ENCODE results near the gene CRACR2A. TPM values are rescaled to one million over a fixed set of nuclear protein-coding genes. Genes with fewer than 3 reads are reported as not detected.

The CRACR2A gene
- total and polyA plus RNA-seq, 7 experiments from 2014 or later: 8.2 to 40.3 (median 31.4) TPM

DNA sequence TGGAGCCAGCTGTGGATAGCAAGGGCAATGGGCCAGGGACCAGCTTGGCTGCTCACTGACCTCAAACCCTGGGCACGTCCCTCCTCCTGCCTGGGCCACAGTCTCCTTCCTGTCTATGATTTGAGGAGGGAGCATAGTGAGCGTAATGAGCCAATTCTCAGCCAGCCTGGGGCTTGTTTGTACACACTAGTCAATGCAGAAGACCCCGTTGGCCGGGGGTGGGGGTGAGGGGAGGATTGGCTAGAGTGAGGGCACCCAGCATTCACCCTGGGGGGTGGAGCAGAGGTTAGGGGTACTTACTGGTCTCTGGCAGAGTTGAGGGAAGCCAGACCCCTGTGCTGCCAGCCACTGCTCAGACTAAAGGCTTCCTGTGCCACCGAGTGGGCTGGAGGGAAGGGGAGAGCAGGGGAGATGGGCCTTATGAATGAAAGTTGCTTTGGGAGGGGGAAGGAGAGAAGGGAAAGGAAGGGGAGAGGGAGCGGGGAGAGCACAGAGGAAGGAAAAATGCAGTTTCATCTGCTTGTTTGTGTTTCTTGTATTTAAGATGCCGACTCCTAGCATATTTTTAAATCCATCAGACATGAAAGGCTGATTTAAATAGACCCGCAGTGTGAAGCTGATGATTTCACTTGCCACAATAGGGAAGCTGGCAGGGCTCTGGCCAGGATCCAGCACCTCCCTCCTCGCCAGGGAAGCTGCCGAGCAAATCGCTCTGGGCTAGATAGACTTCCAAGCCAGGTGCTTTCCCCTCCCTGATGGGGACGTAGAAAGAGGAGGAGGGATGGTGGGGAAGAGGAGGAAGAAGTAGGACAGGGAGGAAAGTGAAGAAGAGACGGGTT, 147.9 kb downstream of the CRACR2A start:
- H3K9me3 Mint-ChIP-seq: peaks cover 0 to 12% (median 6%) of the 10 kb centered on the region in 11 donors
- H3K27ac Mint-ChIP-seq: no peak overlapping the region

DNA sequence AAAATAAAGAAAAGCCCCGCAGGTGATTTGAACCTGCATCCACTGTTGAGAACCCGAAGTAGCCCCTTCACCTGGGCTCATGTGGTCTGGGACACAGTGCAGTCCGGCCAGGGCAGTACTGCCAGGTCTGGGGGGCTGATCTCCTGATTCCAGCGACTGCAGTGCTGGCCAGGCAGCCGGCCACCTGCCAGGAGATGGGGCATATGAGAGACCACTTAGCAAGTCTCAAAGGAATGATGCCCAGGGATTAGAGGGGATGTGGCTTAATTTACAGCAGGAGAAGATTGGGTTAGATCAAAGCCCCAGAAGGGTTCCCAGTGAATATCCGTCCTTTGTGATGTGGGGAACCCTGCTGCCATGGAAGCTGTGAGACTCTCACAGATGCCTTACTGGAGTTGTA, 148.6 kb downstream of the CRACR2A start:
- peaks cover 0 to 8% (median 0%) of the 10 kb centered on the region in 3 experiments for H3K36me3 ChIP-seq (ENCODE audit: control insufficient read depth in 2 of 3, insufficient read depth in 3 of 3, low read length in 3 of 3)
- intact Hi-C loops (cut with micrococcal nuclease): no loop called here
- peaks cover 0 to 5% (median 3%) of the 10 kb centered on the region in 11 donors for H3K9me3 Mint-ChIP-seq
- ATAC-seq (no peak), DNase-seq (no peak)
- no peaks in the 10 kb centered on the region for H3K27me3 ChIP-seq (ENCODE audit: control insufficient read depth in 2 of 2, insufficient read depth in 2 of 2, low read length in 2 of 2)
- H3K27ac Mint-ChIP-seq: no peak overlapping the region
- peaks cover 0 to 20% (median 0%) of the 10 kb centered on the region in 5 donors for H3K27me3 Mint-ChIP-seq
- H3K27ac ChIP-seq (ENCODE audit: low read depth, low read length): no peak overlapping the region
- no peak overlapping the region for H3K4me3 ChIP-seq (ENCODE audit: low read length)
- peaks cover 0 to 14% (median 5%) of the 10 kb centered on the region in 7 donors for H3K4me1 Mint-ChIP-seq
- H3K9me3 ChIP-seq (ENCODE audit: control insufficient read depth in 2 of 3, low read length in 3 of 3): no peaks in the 10 kb centered on the region
- peaks cover 4 to 21% (median 10%) of the 10 kb centered on the region in 5 donors for H3K36me3 Mint-ChIP-seq
- H3K4me3 Mint-ChIP-seq: no peak overlapping the region
- CTCF ChIA-PET: no interaction called here
- no peaks in the 10 kb centered on the region for H3K4me1 ChIP-seq (ENCODE audit: control insufficient read depth in 2 of 2, insufficient read depth in 2 of 2, low read length in 2 of 2)
- POLR2A ChIA-PET: no interaction called here

More for the DNA sequence above, 147.9 kb downstream of the CRACR2A start:
- Histone ChIP-seq H3K27ac (ENCODE audit: low read depth, low read length) (no peak overlapping the region), H3K4me3 (ENCODE audit: low read length) (no peak overlapping the region), H3K27me3 (ENCODE audit: control insufficient read depth in 2 of 2, insufficient read depth in 2 of 2, low read length in 2 of 2) (no peaks in the 10 kb centered on the region), H3K36me3 (ENCODE audit: control insufficient read depth in 2 of 3, insufficient read depth in 3 of 3, low read length in 3 of 3) (peaks cover 0 to 12% (median 0%) of the 10 kb centered on the region in 3 experiments), H3K4me1 (ENCODE audit: control insufficient read depth in 2 of 2, insufficient read depth in 2 of 2, low read length in 2 of 2) (no peaks in the 10 kb centered on the region), H3K9me3 (ENCODE audit: control insufficient read depth in 2 of 3, low read length in 3 of 3) (peaks cover 0 to 5% (median 0%) of the 10 kb centered on the region in 3 experiments)
- CTCF ChIA-PET: no interaction called here
- peaks cover 0 to 14% (median 6%) of the 10 kb centered on the region in 7 donors for H3K4me1 Mint-ChIP-seq
- POLR2A ChIA-PET: no interaction called here
- ATAC-seq: no peak
- peaks cover 0 to 20% (median 0%) of the 10 kb centered on the region in 5 donors for H3K27me3 Mint-ChIP-seq
- DNase-seq: no peak
- no peak overlapping the region for H3K4me3 Mint-ChIP-seq
- intact Hi-C loops (cut with micrococcal nuclease): no loop called here
- peaks cover 10 to 28% (median 17%) of the 10 kb centered on the region in 5 donors for H3K36me3 Mint-ChIP-seq

DNA sequence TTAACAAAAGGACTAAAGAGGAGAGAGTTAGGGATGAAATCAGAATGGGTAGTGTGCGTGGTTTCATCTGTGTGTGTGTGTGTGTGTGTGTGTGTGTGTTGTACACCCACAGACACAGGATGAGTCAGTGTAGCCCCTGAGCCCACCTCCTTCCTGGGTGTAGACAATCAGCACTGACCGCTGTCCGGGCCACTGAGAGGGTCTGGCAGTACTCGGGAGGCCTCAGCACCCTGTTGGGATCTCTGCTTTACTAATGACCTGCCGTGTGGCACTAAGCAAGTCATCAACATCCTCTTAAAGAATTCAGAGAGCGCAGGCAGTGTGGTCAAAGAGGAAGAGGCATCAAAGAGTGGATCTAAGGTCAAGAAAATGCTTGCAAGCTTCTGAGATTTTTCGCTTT, 149.3 kb downstream of the CRACR2A start:
- Mint-ChIP-seq H3K27ac (no peak overlapping the region), H3K4me1 (peaks cover 0 to 12% (median 4%) of the 10 kb centered on the region in 7 donors), H3K4me3 (no peak overlapping the region), H3K9me3 (no peaks in the 10 kb centered on the region), H3K27me3 (peaks cover 0 to 23% (median 0%) of the 10 kb centered on the region in 5 donors), H3K36me3 (peaks cover 0 to 14% (median 3%) of the 10 kb centered on the region in 5 donors)
- Histone ChIP-seq H3K36me3 (ENCODE audit: control insufficient read depth in 2 of 3, insufficient read depth in 3 of 3, low read length in 3 of 3) (peaks cover 0 to under 1% (median 0%) of the 10 kb centered on the region in 3 experiments), H3K9me3 (ENCODE audit: control insufficient read depth in 2 of 3, low read length in 3 of 3) (no peaks in the 10 kb centered on the region), H3K27ac (ENCODE audit: low read depth, low read length) (no peak overlapping the region), H3K4me3 (ENCODE audit: low read length) (no peak overlapping the region), H3K4me1 (ENCODE audit: control insufficient read depth in 2 of 2, insufficient read depth in 2 of 2, low read length in 2 of 2) (no peaks in the 10 kb centered on the region), H3K27me3 (ENCODE audit: control insufficient read depth in 2 of 2, insufficient read depth in 2 of 2, low read length in 2 of 2) (no peaks in the 10 kb centered on the region)
- intact Hi-C loops (cut with micrococcal nuclease): no loop called here
- ATAC-seq (no peak), DNase-seq (no peak)
- ChIA-PET CTCF (no interaction called here), POLR2A (no interaction called here)

DNA sequence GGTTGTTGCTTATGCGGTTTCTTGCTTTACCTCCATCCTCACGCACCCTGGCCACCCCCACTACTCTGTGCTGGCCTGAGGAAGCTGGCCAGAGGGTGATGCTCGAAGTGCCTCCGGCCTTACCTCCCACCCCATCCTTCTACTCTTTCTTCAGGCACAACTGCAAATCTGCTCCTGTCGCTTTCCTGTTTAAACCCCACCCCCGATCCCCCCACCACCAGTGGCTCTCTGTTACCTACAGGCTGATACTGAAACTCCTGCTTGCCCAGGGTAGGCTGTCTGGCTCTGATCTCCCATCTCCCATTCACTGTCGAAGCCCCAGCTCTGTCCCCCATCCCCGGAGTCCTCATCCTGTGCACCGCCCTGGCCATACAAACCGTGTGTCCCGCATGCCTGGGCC, 150.4 kb downstream of the CRACR2A start:
- Mint-ChIP-seq H3K9me3 (no peaks in the 10 kb centered on the region), H3K27me3 (peaks cover 0 to 23% (median 0%) of the 10 kb centered on the region in 5 donors), H3K4me3 (no peak overlapping the region), H3K4me1 (peaks cover 0 to 12% (median 4%) of the 10 kb centered on the region in 7 donors), H3K36me3 (peaks cover 0 to 8% (median 0%) of the 10 kb centered on the region in 5 donors), H3K27ac (no peak overlapping the region)
- H3K9me3 ChIP-seq (ENCODE audit: control insufficient read depth in 2 of 3, low read length in 3 of 3): no peaks in the 10 kb centered on the region
- POLR2A ChIA-PET: no interaction called here
- no peaks in the 10 kb centered on the region for H3K36me3 ChIP-seq (ENCODE audit: control insufficient read depth in 2 of 3, insufficient read depth in 3 of 3, low read length in 3 of 3)
- intact Hi-C loops (cut with micrococcal nuclease): no loop called here
- no peak for ATAC-seq
- DNase-seq: no peak
- H3K27me3 ChIP-seq (ENCODE audit: control insufficient read depth in 2 of 2, insufficient read depth in 2 of 2, low read length in 2 of 2): no peaks in the 10 kb centered on the region
- no peaks in the 10 kb centered on the region for H3K4me1 ChIP-seq (ENCODE audit: control insufficient read depth in 2 of 2, insufficient read depth in 2 of 2, low read length in 2 of 2)
- H3K4me3 ChIP-seq (ENCODE audit: low read length): no peak overlapping the region
- no peak overlapping the region for H3K27ac ChIP-seq (ENCODE audit: low read depth, low read length)
- CTCF ChIA-PET: no interaction called here

GRCh38 chr12:3601461-3602150, 151.3 kb downstream of the CRACR2A start:
- Histone ChIP-seq H3K9me3 (ENCODE audit: control insufficient read depth in 2 of 3, low read length in 3 of 3) (no peaks in the 10 kb centered on the region), H3K36me3 (ENCODE audit: control insufficient read depth in 2 of 3, insufficient read depth in 3 of 3, low read length in 3 of 3) (no peaks in the 10 kb centered on the region), H3K27me3 (ENCODE audit: control insufficient read depth in 2 of 2, insufficient read depth in 2 of 2, low read length in 2 of 2) (no peaks in the 10 kb centered on the region), H3K4me3 (ENCODE audit: low read length) (no peak overlapping the region), H3K27ac (ENCODE audit: low read depth, low read length) (no peak overlapping the region), H3K4me1 (ENCODE audit: control insufficient read depth in 2 of 2, insufficient read depth in 2 of 2, low read length in 2 of 2) (no peaks in the 10 kb centered on the region)
- peaks cover 0 to 2% (median 0%) of the 10 kb centered on the region in 5 donors for H3K36me3 Mint-ChIP-seq
- ChIA-PET POLR2A (no interaction called here), CTCF (no interaction called here)
- DNase-seq (no peak), ATAC-seq (no peak)
- peaks cover 0 to 10% (median 4%) of the 10 kb centered on the region in 7 donors for H3K4me1 Mint-ChIP-seq
- H3K27ac Mint-ChIP-seq: no peak overlapping the region
- no peaks in the 10 kb centered on the region for H3K9me3 Mint-ChIP-seq
- H3K4me3 Mint-ChIP-seq: no peak overlapping the region
- intact Hi-C loops (cut with micrococcal nuclease): no loop called here
- H3K27me3 Mint-ChIP-seq: peaks cover 0 to 23% (median 0%) of the 10 kb centered on the region in 5 donors

GRCh38 chr12:3600951-3601350, 152.0 kb downstream of the CRACR2A start:
- Histone ChIP-seq H3K4me3 (ENCODE audit: low read length) (no peak overlapping the region), H3K27ac (ENCODE audit: low read depth, low read length) (no peak overlapping the region), H3K36me3 (ENCODE audit: control insufficient read depth in 2 of 3, insufficient read depth in 3 of 3, low read length in 3 of 3) (no peaks in the 10 kb centered on the region), H3K4me1 (ENCODE audit: control insufficient read depth in 2 of 2, insufficient read depth in 2 of 2, low read length in 2 of 2) (no peaks in the 10 kb centered on the region), H3K27me3 (ENCODE audit: control insufficient read depth in 2 of 2, insufficient read depth in 2 of 2, low read length in 2 of 2) (no peaks in the 10 kb centered on the region), H3K9me3 (ENCODE audit: control insufficient read depth in 2 of 3, low read length in 3 of 3) (no peaks in the 10 kb centered on the region)
- ChIA-PET CTCF (no interaction called here), POLR2A (no interaction called here)
- no peak overlapping the region for H3K4me3 Mint-ChIP-seq
- no peak overlapping the region for H3K27ac Mint-ChIP-seq
- no peaks in the 10 kb centered on the region for H3K36me3 Mint-ChIP-seq
- H3K9me3 Mint-ChIP-seq: no peaks in the 10 kb centered on the region
- DNase-seq: no peak
- intact Hi-C loops (cut with micrococcal nuclease): no loop called here
- H3K27me3 Mint-ChIP-seq: peaks cover 0 to 20% (median 0%) of the 10 kb centered on the region in 5 donors
- no peak for ATAC-seq
- peaks cover 0 to 8% (median 2%) of the 10 kb centered on the region in 7 donors for H3K4me1 Mint-ChIP-seq
